Measurements from ENCODE around the gene CDH11. TPM values are rescaled to one million over a fixed set of nuclear protein-coding genes. Genes with fewer than 3 reads are reported as not detected.

CDH11 gene
- total and polyA plus RNA-seq, 2 of the 4 experiments (the other 2 are of a cell fraction): 266 to 601 TPM

GRCh38 chr16:64993464-64993863 is 128.4 kb downstream of the CDH11 start:
- ATAC-seq (ENCODE audit: low read depth) (no peak), DNase-seq (no peak)
- intact Hi-C loops (cut with micrococcal nuclease) (no loop called here), in situ Hi-C loops (cut with MboI; ENCODE audit: low sequenced_read_pairs) (no loop called here), dilution Hi-C loops (cut with HindIII; ENCODE audit: low sequenced_read_pairs, unreplicated experiment) (no loop called here)
- Histone ChIP-seq H3K9ac (ENCODE audit: low read depth, low read length) (no peak overlapping the region), H3K9me1 (ENCODE audit: insufficient read depth, low read length) (peaks cover 4% of the 10 kb centered on the region; the same call in 1 of the 2 replicates), H3K4me2 (ENCODE audit: low read depth, low read length) (no peak overlapping the region), H3K23ac (ENCODE audit: low read depth, low read length) (no peak overlapping the region), H2BK120ac (ENCODE audit: low read depth, low read length) (no peak overlapping the region), H3K27me3 (ENCODE audit: control insufficient read depth, insufficient read depth, low read length) (no peaks in the 10 kb centered on the region), H3K4me3 (ENCODE audit: insufficient read depth, low read depth, low read length) (no peak overlapping the region), H2AFZ (replicated peaks; ENCODE audit: low read length, poor library complexity) (no peak overlapping the region), H4K5ac (ENCODE audit: low read depth, low read length) (no peak overlapping the region), H3K79me1 (ENCODE audit: low read depth in 1 of 2, low read length in 2 of 2) (peaks cover 28 to 37% of the 10 kb centered on the region in 2 experiments), H2BK20ac (ENCODE audit: low read depth, low read length) (no peak overlapping the region), H3K36me3 (ENCODE audit: control insufficient read depth, insufficient read depth, low read length) (peaks cover 54% of the 10 kb centered on the region), H3K4ac (ENCODE audit: low read depth, low read length) (no peak overlapping the region), H3K14ac (replicated peaks; ENCODE audit: low read depth, low read length) (no peak overlapping the region), H3K27ac (ENCODE audit: insufficient read depth, low read length) (no peak overlapping the region), H4K91ac (ENCODE audit: insufficient read depth, low read depth, low read length) (no peak overlapping the region), H4K8ac (ENCODE audit: low read depth in 2 of 2, low read length in 2 of 2) (no peak overlapping the region), H3K18ac (ENCODE audit: low read depth, low read length) (no peak overlapping the region), H3K9me3 (ENCODE audit: control insufficient read depth, insufficient read depth, low read length) (no peaks in the 10 kb centered on the region), H2BK15ac (ENCODE audit: low read depth, low read length) (no peak overlapping the region), H2BK5ac (ENCODE audit: low read depth, low read length, poor library complexity, severe bottlenecking) (no peak overlapping the region), H2AK5ac (ENCODE audit: low read depth, low read length) (no peak overlapping the region), H4K20me1 (ENCODE audit: insufficient read depth, low read length) (no peaks in the 10 kb centered on the region), H3K4me1 (ENCODE audit: control insufficient read depth, insufficient read depth, low read length) (no peaks in the 10 kb centered on the region; the same call in 1 of the 2 replicates), H2AK9ac (replicated peaks; ENCODE audit: low read depth, low read length, poor library complexity) (no peak overlapping the region), H3K56ac (ENCODE audit: extremely low read depth, insufficient read depth, low read length) (no peak overlapping the region)
- TF ChIP-seq RFX5 (IDR thresholded peaks at IDR 0.05; ENCODE audit: low read depth, low read length): no peak
- WGBS, 2 experiments (ENCODE audit: extremely low coverage in 2 of 2, insufficient read length in 1 of 2): no CpG with 5 or more reads among the region's 2 CpGs
- no TSS peak for BruUV-seq (replicated peaks)
- ChIA-PET CTCF (no interaction called here), POLR2A (ENCODE audit: unreplicated experiment) (no interaction called here)
